C4-2B (cell line): Measurements from ENCODE around the gene FHIT.

ENCODE experiments used
- CTCF ChIP-seq: fragments of 450-650 bp; conservative IDR thresholded peaks from 2 replicates; pipeline ENCODE4 v1.5.1; 2017; ENCODE audit warnings: mild to moderate bottlenecking
- ZFX ChIP-seq: fragments of 450-650 bp; IDR thresholded peaks from 2 replicates; pipeline ENCODE4 v1.6.1; 2017

GRCh38 chr3:60277361-60277800 lies 973.9 kb downstream of the FHIT start:
- TF ChIP-seq CTCF (no peak), ZFX (no peak)
